SU-DHL-6 (cell line): ENCODE results near the gene CNTN4.

Experiments used
- CTCF ChIP-seq: fragments of 200-600 bp; sonication (generic); IDR thresholded peaks from one replicate; pipeline ENCODE4 v1.5.1; 2017; ENCODE audit warnings: antibody characterized with exemption, mild to moderate bottlenecking, low read length, moderate library complexity; ENCODE audit not compliant: insufficient read depth, poor library complexity, severe bottlenecking
- EZH2phosphoT487 ChIP-seq: fragments of 200-600 bp; sonication (generic), shearing (Covaris generic); conservative IDR thresholded peaks from 2 replicates; pipeline ENCODE4 v1.6.1; 2018; ENCODE audit warnings: mild to moderate bottlenecking, antibody characterized with exemption, low read length, moderate library complexity, mixed read lengths

GRCh38 chr3:2544212-2544611, 445.5 kb downstream of the CNTN4 start:
- no peak for TF ChIP-seq CTCF
- TF ChIP-seq EZH2phosphoT487: no peak
